GM21528 (cell line): ENCODE results near the gene WDFY3.
"Not testable (repeated sequence)": the region's sequence is repeated elsewhere in the genome, so short reads cannot be mapped to it uniquely, and the experiment has no call there.

Experiments used
- ATAC-seq: cut with Tn5 transposase; IDR thresholded peaks from one replicate; pipeline ENCODE4 v1.9.1; 2021; ENCODE audit warnings: mild to moderate bottlenecking, moderate library complexity; ENCODE audit not compliant: unreplicated experiment, low FRiP score

Gene WDFY3

DNA sequence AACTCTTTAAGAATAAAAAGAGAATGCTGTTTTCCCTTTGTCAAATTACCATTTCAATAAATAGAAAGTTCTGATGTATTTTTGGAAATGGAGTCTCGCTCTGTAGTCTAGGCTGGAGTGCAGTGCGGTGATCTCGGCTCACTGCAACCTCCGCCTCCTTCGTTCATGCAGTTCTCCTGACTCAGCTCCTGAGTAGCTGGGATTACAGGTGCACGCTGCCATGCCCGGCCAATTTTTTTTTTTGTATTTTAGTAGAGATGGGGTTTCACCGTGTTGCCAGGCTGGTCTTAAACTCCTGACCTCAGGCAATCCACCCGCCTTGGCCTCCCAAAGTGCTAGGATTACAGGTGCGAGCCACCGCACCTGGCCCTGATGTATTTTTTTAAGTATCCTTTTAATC, 159.9 kb downstream of the WDFY3 start:
- not testable (repeated sequence) for ATAC-seq

GRCh38 chr4:84804136-84804535, 162.4 kb downstream of the WDFY3 start:
- no peak for ATAC-seq

DNA sequence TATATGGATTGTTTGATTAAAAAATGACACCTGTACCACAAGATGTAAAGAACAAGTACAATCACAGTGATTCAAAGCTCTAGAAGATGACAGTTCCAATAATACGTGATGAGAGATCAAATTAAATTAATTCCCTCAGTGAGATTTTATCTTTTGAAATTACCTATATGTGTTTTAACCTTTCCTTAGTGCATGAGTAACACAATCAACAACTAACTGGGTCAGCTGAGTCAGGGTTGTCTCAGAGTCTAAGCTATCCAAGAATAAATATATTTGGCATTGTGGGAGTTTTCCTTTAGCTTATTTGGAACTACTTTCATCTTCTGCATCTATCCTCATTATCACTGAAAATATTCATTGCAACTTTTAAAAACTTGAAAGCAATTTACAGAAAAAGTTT, 162.8 kb downstream of the WDFY3 start:
- no peak for ATAC-seq

DNA sequence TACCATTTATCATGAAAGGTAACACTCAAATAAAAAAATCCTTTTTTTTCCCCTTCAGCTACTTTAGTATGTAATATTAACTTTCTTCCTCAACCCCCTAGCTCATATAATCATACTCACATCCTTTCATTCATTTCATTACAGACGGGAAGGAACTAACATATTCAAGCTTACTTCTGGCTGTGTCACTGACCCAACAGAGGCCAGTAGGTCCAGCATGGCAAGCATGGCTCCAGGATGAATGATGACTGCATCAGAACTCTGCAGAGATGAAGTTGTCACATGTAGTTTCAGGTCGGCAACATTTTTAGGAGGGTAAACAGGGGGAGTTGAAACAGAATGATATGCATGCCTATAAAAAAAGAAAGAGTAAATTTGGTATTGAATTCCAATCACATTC, 163.4 kb downstream of the WDFY3 start:
- no peak for ATAC-seq

- no peak for ATAC-seq
Observed at GRCh38 chr4:84800256-84800655, 166.2 kb downstream of the WDFY3 start.

- ATAC-seq, result no peak
Observed at GRCh38 chr4:84799318-84799717, 167.2 kb downstream of the WDFY3 start.

DNA sequence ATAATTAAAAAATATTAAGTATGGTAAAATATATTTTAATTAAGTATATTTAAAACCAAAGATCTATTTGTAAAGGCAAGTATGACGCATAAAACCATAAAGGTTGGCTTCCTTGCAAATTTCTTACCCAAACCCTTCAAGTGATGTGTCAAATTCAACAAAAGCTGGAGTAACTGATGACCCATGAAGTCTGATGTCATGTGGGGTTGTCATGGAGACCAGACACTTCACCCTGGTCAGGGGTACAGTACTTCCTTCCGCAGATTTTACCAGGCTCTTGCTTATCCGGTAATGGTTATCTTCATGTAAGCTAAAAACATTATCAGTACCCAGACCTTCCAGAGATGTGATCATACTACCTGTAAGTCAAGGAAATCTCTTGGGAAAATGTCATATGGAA, 170.1 kb downstream of the WDFY3 start:
- ATAC-seq, result no peak

GRCh38 chr4:84792366-84793301, 173.9 kb downstream of the WDFY3 start:
- ATAC-seq, result no peak

DNA sequence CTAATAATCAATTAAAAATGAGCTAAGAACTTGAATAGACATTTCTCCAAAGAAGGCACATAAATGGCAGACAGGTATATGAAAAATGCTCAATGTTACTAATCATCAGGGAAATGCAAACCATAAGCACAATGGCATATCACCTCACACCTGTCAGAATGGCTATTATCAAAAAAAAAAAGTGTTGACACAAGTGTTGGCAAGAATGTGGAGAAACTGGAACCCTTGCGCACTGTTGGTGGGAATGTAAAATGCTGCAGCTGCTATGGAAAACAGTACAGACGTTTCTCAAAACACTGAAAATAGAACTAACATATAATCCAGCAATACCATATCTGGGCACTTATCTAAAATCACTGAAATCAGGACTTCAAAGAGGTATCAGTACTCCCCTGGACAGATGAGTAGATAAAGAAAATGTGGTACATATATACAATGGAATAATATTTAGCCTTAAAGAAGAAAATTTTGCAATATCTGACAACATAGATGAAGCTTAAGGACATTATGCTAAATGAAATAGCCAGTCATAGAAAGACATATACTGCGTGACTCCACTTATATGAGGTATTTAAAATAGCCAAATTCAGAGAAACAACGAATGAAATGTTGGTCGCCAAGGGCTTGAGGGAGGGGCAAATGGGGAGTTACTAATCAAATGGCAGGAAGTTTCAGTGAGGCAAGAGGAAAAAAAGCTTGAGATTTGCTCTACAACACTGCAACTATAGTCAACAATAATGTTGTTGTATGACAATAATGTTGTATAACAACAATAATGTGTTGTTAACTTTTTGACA, 175.5 kb downstream of the WDFY3 start:
- no peak for ATAC-seq

DNA sequence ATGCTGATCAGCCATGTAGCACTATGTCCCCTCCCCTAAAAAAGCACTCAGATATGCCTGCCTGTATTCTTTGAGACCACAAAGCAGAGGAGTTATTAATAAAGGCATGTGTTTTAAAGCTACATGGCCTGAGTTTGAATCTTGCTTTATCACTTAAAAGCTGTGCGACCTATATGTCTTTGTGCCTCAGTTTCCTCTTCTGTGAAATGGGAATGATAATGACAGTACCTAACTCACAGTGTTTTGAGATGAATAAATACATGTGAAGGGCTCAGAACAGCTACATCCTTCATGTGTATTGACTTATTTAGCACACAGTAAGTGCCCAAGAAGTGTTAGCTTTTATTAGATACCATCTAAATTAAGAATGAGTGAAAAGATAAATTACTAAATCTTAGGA, 180.0 kb downstream of the WDFY3 start:
- ATAC-seq, result no peak

DNA sequence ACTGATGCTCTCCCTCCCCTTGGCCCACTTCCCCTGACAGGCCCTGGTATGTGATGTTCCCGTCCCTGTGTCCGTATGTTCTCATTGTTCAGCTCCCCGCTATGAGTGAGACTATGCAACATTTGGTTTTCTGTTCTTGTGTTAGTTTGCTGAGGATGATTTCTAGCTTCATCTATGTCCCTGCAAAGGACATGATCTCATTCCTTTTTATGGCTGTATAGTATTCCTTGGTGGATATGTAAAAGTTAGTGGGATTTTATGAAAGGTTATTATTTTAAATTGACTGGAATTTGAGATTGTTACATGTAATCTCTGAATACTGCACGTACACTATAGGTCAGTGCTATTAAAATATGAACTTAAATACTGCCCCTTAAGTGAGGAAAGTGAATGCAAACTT, 184.0 kb downstream of the WDFY3 start:
- ATAC-seq, result no peak

DNA sequence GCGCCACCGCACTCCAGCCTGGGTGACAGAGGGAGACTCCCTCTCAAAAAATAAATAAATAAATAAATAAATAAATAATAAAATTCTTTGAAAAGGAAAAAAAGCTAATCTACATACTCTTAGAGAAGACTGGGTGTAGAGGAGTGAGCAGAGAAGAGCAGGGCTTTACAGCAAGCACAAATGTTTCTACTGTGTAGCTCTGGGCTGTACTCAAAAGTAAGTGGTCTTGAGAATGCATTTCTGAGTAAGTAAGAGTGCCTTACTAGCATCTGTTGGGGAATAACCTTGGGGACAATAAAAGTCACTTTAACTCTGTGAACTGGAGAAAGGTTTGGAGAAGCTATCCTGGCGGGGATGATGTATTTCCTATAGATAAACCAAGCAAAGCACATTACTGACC, 185.8 kb downstream of the WDFY3 start:
- ATAC-seq, result no peak

- no peak for ATAC-seq
Observed at GRCh38 chr4:84778041-84778440, 188.4 kb downstream of the WDFY3 start.

DNA sequence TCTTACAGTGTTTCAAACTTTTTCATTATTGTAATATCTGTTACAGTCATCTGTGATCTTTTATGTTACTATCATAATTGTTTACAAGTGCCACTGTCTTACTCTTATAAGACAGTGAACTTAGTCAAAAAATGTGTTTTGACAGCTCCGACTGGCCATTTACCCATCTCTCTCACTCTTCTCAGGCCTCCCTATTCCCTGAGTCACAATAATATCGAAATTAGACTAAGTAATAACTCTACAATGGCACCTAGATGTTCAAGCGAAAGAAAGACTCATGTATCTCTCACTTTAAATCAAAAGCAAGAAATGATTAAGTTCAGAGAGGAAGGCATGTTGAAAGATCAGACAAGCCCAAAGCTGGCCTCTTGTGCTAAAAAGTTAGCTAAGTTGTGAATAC, 199.3 kb downstream of the WDFY3 start:
- no peak for ATAC-seq

GRCh38 chr4:84753321-84753972, 213.0 kb downstream of the WDFY3 start:
- ATAC-seq, result no peak

DNA sequence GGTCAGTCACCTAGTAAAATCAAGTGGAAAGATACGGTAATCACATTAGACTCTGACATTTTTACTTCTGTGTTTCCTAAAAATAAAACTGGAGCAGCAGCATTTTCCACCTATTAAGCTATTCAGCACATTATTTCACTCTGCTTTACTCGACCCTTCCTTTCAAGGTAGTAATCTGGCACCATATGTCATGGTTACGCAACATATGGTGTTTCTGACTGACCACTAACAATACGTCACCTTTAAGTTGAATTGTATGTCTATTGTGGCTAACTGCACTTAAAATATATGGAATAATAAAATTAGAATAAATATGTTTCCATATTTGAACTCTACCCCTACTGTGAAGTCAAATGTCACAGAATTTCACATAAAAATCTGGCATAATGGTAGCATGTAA, 214.8 kb downstream of the WDFY3 start:
- no peak for ATAC-seq

- no peak for ATAC-seq
Observed at GRCh38 chr4:84750960-84751283, 215.6 kb downstream of the WDFY3 start.

DNA sequence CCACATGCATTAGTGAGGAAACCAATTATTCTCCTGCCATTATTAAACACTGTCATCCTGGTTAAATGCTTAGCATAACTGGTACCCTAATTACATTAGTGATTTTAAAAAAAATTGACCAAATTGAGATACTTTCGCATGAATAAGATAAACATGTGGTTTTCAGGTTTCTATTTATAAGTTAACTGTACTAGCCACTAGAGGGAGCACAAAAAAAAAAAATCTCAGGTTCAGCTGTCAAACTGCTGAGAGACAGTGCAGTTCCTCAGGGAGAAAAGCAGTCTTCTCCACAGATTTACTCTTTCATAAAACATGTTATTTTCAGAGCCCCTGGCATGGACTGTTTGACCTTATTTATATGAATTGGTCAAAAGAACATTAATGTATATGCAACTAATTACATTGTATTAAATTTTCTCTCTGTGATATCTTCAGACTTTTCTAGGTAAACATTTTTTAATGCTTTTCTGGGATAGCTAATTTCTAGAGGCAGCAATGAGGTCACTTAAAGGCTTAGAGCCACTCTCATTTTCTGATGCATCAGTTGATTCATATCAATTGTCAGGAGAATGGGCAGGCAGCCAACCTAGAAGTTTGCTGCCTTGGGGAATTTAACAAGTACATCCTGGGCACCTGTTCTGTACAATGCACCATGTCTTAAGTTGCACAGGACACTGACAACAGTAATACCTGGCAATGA, 216.1 kb downstream of the WDFY3 start:
- peak; percentile 70 for ATAC-seq

GRCh38 chr4:84740057-84740456, 226.4 kb downstream of the WDFY3 start:
- no peak for ATAC-seq

DNA sequence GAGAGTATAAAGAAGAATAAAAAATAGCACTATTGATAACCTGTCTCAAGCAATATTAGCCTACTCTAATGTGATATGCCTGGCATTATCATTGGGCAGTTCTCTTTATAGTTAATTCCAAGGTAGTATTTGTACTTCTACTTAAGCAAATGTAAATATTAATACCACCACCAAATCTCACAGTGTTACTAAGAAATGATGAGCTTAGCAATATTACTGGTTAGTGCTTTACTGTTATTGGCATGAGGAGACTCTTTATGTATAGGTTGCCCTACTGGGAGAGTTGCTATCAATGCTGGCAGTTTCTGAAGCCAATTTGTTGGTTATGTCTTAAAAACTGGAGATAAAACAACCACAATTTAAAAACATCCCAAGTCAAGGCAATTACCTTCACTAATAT, 227.9 kb downstream of the WDFY3 start:
- no peak for ATAC-seq

- no peak for ATAC-seq
Observed at GRCh38 chr4:84737656-84738055, 228.8 kb downstream of the WDFY3 start.
